Measurements from ENCODE around the gene SRSF11. TPM values are rescaled to one million over a fixed set of nuclear protein-coding genes. Genes with fewer than 3 reads are reported as not detected.
A peak's percentile ranks its signal among the peaks of the same experiment; 100 is the strongest.

Gene SRSF11
- polyA plus RNA-seq, 3 donors: 341 to 409 (median 366) TPM

DNA sequence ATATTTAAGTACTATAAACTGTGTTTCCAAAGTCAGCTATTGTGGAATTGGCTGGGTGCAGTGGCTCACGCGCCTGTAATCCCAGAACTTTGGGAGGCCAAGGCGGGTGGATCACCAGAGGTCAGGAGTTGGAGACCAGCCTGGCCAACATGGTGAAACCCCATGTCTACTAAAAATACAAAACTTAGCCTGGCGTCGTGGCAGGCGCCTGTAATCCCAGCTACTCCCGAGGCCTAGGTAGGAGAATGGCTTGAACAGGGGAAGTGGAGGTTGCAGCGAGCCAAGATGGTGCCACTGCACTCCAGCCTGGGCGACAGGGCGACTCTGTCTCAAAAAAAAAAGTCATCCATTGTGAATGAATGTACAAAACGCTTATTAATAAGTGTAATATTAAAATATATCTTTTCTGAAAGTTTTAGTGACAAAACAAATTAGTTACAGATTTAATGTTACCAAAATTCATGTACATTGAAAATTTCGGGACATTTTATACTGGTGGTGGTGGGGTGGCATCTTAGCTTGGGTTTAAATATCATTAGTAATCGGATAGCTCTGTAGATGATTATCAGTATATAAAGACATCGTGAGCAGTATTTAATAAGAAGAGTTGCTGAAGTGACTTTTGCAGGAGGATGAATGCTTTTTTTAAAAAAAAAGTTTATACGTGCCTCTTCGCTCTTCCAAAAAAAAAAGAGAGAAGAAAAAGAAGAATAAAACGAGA is 503 bp upstream of the SRSF11 start:
- DNase-seq (ENCODE audit: low read depth in 3 of 3, low spot score in 2 of 3): peak in 1 of 3 donors; percentile 5

GRCh38 chr1:70222716-70223235 is 1.6 kb downstream of the SRSF11 start:
- no peak for DNase-seq (ENCODE audit: low read depth in 3 of 3, low spot score in 2 of 3)

- no peak for DNase-seq (ENCODE audit: low read depth in 3 of 3, low spot score in 2 of 3)
Measured at GRCh38 chr1:70224954-70225353, 3.8 kb downstream of the SRSF11 start.

DNA sequence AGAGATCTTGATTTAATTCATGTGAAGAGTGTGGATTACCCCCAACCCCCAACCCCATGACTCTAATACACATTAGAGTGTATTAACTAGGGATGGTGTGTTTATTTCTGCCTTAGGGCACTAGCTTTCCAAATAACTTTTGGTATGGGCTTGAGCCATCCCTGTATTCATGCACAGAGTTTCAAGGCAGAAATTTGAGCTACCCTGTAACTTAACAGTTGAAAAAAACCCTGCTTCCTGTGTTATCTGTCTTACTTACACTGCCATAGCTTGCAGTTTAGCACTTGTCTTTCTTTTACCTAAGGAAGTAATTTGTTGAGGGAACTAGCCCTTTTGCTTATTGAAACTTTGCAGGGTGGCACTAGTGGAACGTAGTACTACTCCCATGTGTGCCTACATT is 6.3 kb downstream of the SRSF11 start:
- DNase-seq (ENCODE audit: low read depth in 3 of 3, low spot score in 2 of 3): no peak

GRCh38 chr1:70228670-70229069 is 7.5 kb downstream of the SRSF11 start:
- DNase-seq (ENCODE audit: low read depth in 3 of 3, low spot score in 2 of 3): no peak

- no peak for DNase-seq (ENCODE audit: low read depth in 3 of 3, low spot score in 2 of 3)
Measured at GRCh38 chr1:70231475-70231874, 10.3 kb downstream of the SRSF11 start.

DNA sequence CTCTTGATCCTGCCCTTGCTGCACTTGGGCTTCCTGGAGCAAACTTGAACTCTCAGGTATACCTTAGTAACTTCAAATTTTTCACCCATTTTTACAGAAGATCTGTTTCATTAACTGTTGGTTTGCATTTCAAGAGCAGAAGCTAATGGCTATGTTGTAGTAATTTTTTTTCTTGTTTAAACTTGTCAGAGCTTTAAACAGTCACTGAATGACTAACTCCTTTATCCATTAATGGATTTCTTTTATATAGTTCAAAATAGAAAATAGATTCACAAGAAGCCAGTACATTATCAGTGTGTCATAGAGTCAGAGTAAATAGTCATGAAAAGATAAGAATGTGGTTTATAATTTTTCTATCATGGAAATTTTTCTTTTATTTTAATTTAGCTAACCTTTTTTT is 13.6 kb downstream of the SRSF11 start:
- no peak for DNase-seq (ENCODE audit: low read depth in 3 of 3, low spot score in 2 of 3)

- no peak for DNase-seq (ENCODE audit: low read depth in 3 of 3, low spot score in 2 of 3)
Measured at GRCh38 chr1:70239940-70240339, 18.8 kb downstream of the SRSF11 start.

DNA sequence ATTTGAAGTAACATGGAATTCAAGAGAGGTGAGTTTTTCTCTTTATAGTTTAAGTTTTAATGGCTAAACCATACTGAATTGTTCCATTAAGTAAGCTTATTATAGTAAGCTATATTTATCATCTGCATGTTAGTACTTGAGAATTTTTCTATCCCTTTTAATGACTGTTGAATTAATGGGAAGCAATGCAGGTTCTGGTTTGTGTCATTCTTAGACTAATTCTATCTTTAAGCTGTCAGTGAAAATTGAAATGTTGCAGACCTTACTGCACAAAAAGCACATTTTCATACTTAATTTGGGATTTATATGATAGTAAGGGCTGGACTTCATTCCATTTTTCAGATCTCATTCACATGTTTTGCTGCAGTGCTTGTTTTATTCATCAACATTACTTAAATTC is 25.9 kb downstream of the SRSF11 start:
- DNase-seq (ENCODE audit: low read depth in 3 of 3, low spot score in 2 of 3): no peak

DNA sequence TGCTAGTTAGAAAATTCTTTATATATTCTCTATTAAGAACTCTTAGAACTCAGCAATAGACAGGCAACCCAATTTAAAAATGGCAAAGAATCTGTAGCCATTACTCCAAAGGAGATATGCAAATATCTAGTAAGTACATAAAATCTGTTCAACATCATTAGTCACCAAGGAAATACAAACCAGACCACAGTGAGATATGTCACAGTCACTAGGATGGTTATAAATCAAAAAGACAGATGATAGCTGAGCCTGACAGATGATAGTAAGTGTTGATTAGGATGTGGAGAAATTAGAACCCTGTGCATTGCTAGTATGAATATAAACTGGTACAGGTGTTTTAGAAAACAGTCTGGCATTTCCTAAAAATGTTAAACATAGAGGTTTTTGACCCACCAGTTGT is 26.6 kb downstream of the SRSF11 start:
- no peak for DNase-seq (ENCODE audit: low read depth in 3 of 3, low spot score in 2 of 3)

GRCh38 chr1:70248729-70249128 is 27.5 kb downstream of the SRSF11 start:
- DNase-seq (ENCODE audit: low read depth in 3 of 3, low spot score in 2 of 3): no peak

- DNase-seq (ENCODE audit: low read depth in 3 of 3, low spot score in 2 of 3): no peak
Measured at GRCh38 chr1:70256664-70257063, 35.5 kb downstream of the SRSF11 start.

DNA sequence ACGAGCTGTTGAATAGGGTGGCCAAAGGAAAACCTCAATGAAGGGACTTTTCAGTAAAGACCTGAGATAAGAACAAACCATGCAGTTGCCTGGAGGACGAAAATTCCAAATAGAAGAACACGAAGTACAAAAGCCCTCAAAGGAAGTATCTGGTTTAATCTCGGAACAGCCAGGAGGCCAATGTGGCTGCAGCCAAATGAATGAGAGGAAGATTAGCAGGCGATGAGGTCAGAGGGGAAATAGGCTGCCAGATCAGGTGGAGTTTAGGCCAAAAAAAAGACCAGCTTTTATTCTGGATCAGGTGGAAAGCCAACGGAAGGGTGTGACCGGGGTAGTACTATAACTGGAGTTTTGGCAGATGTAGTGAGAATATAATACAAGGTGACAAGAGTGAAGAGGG is 43.7 kb downstream of the SRSF11 start:
- no peak for DNase-seq (ENCODE audit: low read depth in 3 of 3, low spot score in 2 of 3)

GRCh38 chr1:70265946-70266345 is 44.8 kb downstream of the SRSF11 start:
- DNase-seq (ENCODE audit: low read depth in 3 of 3, low spot score in 2 of 3): no peak

- no peak for DNase-seq (ENCODE audit: low read depth in 3 of 3, low spot score in 2 of 3)
Measured at GRCh38 chr1:70277875-70278274, 56.7 kb downstream of the SRSF11 start.

- DNase-seq (ENCODE audit: low read depth in 3 of 3, low spot score in 2 of 3): no peak
Measured at GRCh38 chr1:70278710-70279109, 57.5 kb downstream of the SRSF11 start.

- DNase-seq (ENCODE audit: low read depth in 3 of 3, low spot score in 2 of 3): no peak
Measured at GRCh38 chr1:70284366-70284765, 63.2 kb downstream of the SRSF11 start.

DNA sequence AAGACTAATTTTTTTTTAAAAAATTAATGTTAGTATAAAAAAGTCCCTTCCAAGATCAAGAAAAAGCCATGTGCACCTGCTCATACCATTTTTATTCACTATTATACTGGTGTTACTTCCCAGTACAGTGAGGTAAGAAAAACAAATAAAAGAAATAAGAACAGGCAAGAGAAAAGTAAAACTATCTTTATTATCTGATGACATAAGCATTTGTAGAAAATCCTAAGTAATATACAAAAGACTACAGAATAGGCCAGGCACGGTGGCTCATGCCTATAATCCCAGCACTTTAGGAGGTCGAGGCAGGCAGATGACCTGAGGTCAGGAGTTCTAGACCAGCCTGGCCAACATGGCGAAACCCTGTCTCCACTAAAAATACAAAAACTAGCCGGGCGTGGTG is 65.3 kb downstream of the SRSF11 start:
- no peak for DNase-seq (ENCODE audit: low read depth in 3 of 3, low spot score in 2 of 3)

GRCh38 chr1:70288166-70288565 is 67.0 kb downstream of the SRSF11 start:
- no peak for DNase-seq (ENCODE audit: low read depth in 3 of 3, low spot score in 2 of 3)

DNA sequence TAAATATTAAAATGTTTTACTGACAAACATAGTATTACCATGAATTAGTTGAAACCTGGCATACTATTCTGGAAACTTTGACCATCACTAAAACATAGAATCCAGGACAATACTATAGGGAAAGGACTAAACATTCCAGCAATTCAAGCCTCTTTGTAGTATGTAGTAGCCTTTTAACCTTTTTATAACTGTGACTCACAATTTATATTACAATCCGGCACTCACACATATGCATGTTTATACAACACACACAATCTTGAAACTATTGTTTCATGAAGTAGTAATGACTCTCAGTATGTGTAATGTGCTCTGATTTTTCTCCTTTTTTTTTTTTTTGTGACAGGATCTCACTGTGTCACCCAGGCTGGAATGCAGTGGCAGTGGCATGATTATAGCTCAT is 69.0 kb downstream of the SRSF11 start:
- DNase-seq (ENCODE audit: low read depth in 3 of 3, low spot score in 2 of 3): no peak

- DNase-seq (ENCODE audit: low read depth in 3 of 3, low spot score in 2 of 3): no peak
Measured at GRCh38 chr1:70293186-70293843, 72.1 kb downstream of the SRSF11 start.

- no peak for DNase-seq (ENCODE audit: low read depth in 3 of 3, low spot score in 2 of 3)
Measured at GRCh38 chr1:70295749-70296148, 74.6 kb downstream of the SRSF11 start.
